ENCODE measurements around the gene IGIP. TPM values are rescaled to one million over a fixed set of nuclear protein-coding genes. Genes with fewer than 3 reads are reported as not detected.

The IGIP gene
- total RNA-seq = 9.2 and 11.9 TPM in 2 replicates

GRCh38 chr5:140125637-140126036, at the start of gene IGIP:
Gene IGIP (plus strand): TSS chr5:140125937. CDS start chr5:140128477, 2,540 bp downstream.

GRCh38 chr5:140113699-140114263, 12.0 kb upstream of the IGIP start, which contains the start of gene PURA:
Gene PURA (plus strand): TSS chr5:140114109. CDS start chr5:140114182, 73 bp downstream.

GRCh38 chr5:140174465-140175366, 49.0 kb downstream of the IGIP start, which contains the start of gene CYSTM1:
Gene CYSTM1 (plus strand): TSS chr5:140175188. CDS start chr5:140194466, 19,278 bp downstream.

Other genes with a start within 250 kb of the IGIP start
- 0.66 and 0.73 TPM in 2 replicates for gene NRG2, start 82.6 kb upstream of the IGIP start, total RNA-seq
- 15.7 and 18.2 TPM in 2 replicates for gene PURA, start 11.8 kb upstream of the IGIP start, total RNA-seq
- gene CYSTM1, start 49.3 kb downstream of the IGIP start, total RNA-seq = 18.0 and 45.5 TPM in 2 replicates
- gene PFDN1, start 177.2 kb downstream of the IGIP start, total RNA-seq = 62.0 and 76.4 TPM in 2 replicates
- 0.73 and 1.7 TPM in 2 replicates for gene HBEGF, start 220.7 kb downstream of the IGIP start, total RNA-seq
- gene SLC4A9, start 234.3 kb downstream of the IGIP start, total RNA-seq = not detected in 2 replicates

Measured in smooth muscle cell of trachea (primary cell).